T-helper 1 cell treated with Interleukin-12 subunit alpha and Interleukin-12 subunit beta and Interleukin-4 antibody, amounts not matched to agents 30 μg/mL and 1 μg/mL, for 36 hours (primary cell): ENCODE data around the gene RAB19.

ENCODE experiments used
- H3K27ac Mint-ChIP-seq: one replicate; pipeline ENCODE4 v1.8.0; 2021; ENCODE audit warnings: mild to moderate bottlenecking, mixed read lengths
- H3K27me3 Mint-ChIP-seq: one replicate; pipeline ENCODE4 v1.8.0; 2021; ENCODE audit warnings: low read depth, mixed read lengths
- H3K36me3 Mint-ChIP-seq: one replicate; pipeline ENCODE4 v1.8.0; 2021; ENCODE audit warnings: low read depth, mixed read lengths
- H3K4me1 Mint-ChIP-seq: one replicate; pipeline ENCODE4 v1.8.0; 2021; ENCODE audit warnings: low read depth, mixed read lengths
- H3K4me3 Mint-ChIP-seq: one replicate; pipeline ENCODE4 v1.8.0; 2021; ENCODE audit warnings: mild to moderate bottlenecking, moderate library complexity, mixed read lengths
- H3K9me3 Mint-ChIP-seq: one replicate; pipeline ENCODE4 v1.8.0; 2021; ENCODE audit warnings: mixed read lengths

Gene RAB19, protein sequence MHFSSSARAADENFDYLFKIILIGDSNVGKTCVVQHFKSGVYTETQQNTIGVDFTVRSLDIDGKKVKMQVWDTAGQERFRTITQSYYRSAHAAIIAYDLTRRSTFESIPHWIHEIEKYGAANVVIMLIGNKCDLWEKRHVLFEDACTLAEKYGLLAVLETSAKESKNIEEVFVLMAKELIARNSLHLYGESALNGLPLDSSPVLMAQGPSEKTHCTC

DNA sequence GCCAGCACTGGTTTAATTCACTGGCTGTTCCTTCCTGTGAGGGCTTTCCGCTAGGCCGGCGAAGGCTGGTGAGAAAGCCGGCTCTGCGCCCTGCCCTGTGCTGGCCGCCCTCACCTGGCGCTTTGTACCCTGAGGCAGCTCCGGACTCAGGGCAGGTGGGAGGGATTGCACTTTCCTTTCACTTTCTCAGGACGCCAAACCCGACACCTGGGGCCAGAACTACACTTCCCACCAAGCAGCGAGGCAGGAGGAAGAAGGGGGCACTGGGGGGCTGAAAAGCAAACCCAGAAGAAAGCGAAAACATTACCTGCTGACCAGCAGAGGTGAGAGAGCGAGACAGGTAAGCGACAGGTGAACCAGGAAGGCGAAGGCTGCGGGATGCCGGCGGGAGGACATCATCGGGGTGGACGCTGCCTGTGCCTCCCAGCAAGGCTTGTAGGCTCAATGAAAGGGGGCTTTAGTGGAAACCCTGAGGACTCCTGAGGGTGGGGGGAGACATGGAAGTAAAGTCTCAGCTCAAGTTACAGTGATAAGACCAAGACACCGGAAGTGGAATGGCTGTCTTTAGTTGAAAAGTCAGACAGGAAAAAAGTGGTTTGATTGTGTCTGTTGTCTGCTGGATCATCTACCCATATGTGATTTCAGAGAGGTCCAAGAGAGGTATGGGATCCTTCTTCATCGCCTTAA, at the start of gene RAB19:
Gene RAB19, plus strand, starts transcription at position 181 of the 687 bp plus-strand sequence. CDS start 3,589 bp downstream, outside the sequence.
- Mint-ChIP-seq H3K36me3 (peaks cover 25% of the 10 kb centered on the region), H3K4me1 (peaks cover 26% of the 10 kb centered on the region), H3K4me3 (peak within 1 kb of the TSS; percentile 96), H3K27me3 (no peaks in the 10 kb centered on the region), H3K27ac (peak within 1 kb of the TSS; percentile 96), H3K9me3 (no peaks in the 10 kb centered on the region)

DNA sequence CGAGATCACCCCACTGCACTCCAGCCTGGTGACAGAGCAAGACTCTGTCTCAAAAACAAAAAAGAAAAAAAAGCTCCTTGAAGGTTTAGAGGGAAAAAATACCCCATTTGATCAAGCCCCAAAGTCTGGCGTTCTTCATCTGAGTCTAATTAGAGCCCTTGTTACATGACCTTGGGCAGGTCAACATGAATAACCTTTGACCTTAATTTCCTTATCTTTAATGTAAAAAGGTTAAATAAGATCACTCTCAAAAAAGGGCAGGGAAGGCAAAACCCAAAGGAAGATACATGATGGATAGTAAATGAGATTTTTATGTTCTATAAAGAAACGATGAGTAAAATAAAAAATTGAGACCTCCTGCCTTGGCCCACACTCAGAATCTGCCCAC, 45.8 kb upstream of the RAB19 start:
- H3K27me3 Mint-ChIP-seq = no peaks in the 10 kb centered on the region
- H3K4me1 Mint-ChIP-seq = peaks cover 26% of the 10 kb centered on the region
- H3K9me3 Mint-ChIP-seq = no peaks in the 10 kb centered on the region
- no peak overlapping the region for H3K4me3 Mint-ChIP-seq
- peaks cover 41% of the 10 kb centered on the region for H3K36me3 Mint-ChIP-seq
- peak overlapping the region; percentile 95 for H3K27ac Mint-ChIP-seq

DNA sequence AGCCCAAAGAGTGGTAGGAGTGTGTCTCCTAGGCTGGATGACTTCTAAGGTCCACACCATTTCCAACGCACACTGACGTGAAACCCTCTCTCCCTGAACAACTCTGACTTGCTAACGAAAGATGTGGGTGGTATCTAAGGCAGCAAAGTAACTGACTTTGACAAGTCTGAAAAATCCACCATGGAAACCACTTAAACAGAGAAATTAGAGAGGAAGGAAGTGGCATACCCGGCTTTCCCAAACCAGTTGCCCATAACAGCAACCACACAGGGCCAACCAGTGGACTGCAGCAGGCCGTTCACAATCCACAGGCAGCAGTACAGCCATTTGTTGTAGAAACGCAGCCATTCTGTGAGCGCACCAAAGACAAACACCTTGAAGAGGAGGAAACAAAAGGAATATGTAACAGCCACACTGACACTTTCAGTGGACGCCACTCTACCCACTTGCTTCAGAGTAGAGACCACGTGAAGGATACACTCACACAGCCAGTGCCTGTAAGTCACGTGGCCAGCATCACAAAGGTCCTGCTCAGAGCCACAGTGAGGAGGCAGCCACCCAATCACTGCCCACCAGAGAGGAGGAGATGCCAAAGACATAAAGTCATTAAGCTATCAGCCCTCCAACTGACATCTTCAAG, 45.3 kb upstream of the RAB19 start:
- H3K27ac Mint-ChIP-seq = peak overlapping the region; percentile 95
- H3K4me1 Mint-ChIP-seq = peaks cover 26% of the 10 kb centered on the region
- H3K4me3 Mint-ChIP-seq = peak overlapping the region; percentile 66
- no peaks in the 10 kb centered on the region for H3K27me3 Mint-ChIP-seq
- no peaks in the 10 kb centered on the region for H3K9me3 Mint-ChIP-seq
- peaks cover 39% of the 10 kb centered on the region for H3K36me3 Mint-ChIP-seq

DNA sequence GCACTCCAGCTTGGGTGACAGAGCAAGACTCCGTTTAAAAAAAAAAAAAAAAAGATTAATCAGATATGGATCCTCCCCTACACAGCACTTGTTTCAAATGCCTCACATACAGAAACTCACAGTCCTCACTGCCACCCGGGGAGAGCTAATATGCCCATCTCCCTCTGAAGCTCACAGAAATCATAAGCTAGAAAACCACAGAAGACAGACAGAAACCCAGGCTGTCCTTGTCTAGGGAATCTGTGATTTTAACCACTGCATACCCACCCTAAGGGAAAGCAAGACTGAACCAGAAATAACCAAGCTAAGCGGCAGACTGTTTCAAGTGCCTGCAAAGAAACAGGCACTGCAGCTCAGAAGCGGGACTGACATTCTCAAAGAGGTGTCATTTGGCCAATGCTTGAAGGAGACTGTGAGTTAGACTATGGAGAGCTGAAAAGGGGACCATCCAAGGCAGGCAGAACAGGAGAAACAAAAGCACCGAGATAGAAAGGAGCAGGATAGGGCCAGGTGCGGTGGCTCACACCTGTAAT, 43.1 kb upstream of the RAB19 start:
- Mint-ChIP-seq H3K36me3 (peaks cover 40% of the 10 kb centered on the region), H3K9me3 (no peaks in the 10 kb centered on the region), H3K27ac (peak overlapping the region; percentile 81), H3K4me1 (peaks cover 31% of the 10 kb centered on the region), H3K27me3 (no peaks in the 10 kb centered on the region), H3K4me3 (peak overlapping the region; percentile 22)

DNA sequence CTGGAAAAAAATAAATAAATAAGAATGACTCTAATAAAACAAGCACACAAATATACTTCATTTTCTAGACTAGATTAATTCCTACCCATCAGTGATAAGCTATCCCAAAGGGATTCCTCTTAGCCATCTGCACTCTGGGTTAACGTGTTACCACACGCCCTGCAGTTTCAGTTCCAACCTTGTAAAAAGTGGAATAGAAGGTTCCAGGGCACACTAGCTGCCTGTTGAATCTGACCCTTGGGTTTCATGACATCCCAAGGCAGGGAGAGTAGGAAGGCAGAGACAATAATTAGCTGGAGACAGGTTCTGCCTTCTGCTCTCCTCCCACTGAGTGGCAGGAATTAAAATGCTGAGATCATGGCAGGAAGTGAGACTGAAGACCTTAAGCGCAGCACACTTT, 39.0 kb upstream of the RAB19 start:
- H3K4me3 Mint-ChIP-seq = no peak overlapping the region
- H3K9me3 Mint-ChIP-seq = no peaks in the 10 kb centered on the region
- no peaks in the 10 kb centered on the region for H3K27me3 Mint-ChIP-seq
- peaks cover 14% of the 10 kb centered on the region for H3K4me1 Mint-ChIP-seq
- H3K27ac Mint-ChIP-seq = no peak overlapping the region
- peaks cover 29% of the 10 kb centered on the region for H3K36me3 Mint-ChIP-seq

DNA sequence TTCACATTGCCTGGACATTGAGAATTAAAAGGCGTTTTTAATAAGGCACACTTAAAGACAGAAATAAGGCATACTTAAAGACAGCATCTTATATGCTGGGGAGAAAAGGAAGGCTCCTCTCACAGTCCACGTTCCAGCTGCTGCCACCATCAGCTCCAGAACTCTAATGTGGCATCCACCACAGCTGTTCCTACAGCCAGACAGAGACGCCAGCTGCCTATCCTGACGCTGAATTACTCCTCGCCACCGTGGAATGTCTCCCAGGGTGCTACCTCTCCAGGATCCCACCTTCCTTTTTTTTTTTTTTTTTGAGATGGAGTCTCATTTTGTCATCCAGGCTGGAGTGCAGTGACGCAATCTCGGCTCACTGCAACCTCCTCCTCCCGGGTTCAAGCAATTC, 36.3 kb upstream of the RAB19 start:
- no peak overlapping the region for H3K4me3 Mint-ChIP-seq
- H3K27ac Mint-ChIP-seq = no peak overlapping the region
- H3K27me3 Mint-ChIP-seq = no peaks in the 10 kb centered on the region
- H3K36me3 Mint-ChIP-seq = peaks cover 27% of the 10 kb centered on the region
- peaks cover 12% of the 10 kb centered on the region for H3K4me1 Mint-ChIP-seq
- H3K9me3 Mint-ChIP-seq = no peaks in the 10 kb centered on the region

DNA sequence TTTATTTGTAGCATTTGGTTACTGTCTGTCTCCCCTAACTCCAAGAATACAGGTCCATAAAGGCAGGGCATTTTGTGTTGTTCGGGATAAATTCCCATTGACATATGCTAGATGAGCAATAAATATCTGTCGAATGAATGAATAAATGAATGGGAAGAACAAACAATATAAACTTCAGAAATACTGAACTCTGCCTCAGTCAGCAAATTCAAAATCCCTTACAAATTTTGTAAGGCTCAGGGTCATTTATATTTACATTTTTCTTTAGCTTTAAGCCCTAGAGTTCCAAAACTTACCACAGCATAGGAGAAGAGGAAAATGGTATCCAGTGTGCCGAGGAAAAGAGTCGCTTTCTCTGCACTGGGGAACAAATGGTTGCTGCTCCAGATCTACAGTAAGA, 34.6 kb upstream of the RAB19 start:
- Mint-ChIP-seq H3K9me3 (no peaks in the 10 kb centered on the region), H3K4me1 (peaks cover 21% of the 10 kb centered on the region), H3K27me3 (no peaks in the 10 kb centered on the region), H3K36me3 (peaks cover 20% of the 10 kb centered on the region), H3K4me3 (no peak overlapping the region), H3K27ac (no peak overlapping the region)

DNA sequence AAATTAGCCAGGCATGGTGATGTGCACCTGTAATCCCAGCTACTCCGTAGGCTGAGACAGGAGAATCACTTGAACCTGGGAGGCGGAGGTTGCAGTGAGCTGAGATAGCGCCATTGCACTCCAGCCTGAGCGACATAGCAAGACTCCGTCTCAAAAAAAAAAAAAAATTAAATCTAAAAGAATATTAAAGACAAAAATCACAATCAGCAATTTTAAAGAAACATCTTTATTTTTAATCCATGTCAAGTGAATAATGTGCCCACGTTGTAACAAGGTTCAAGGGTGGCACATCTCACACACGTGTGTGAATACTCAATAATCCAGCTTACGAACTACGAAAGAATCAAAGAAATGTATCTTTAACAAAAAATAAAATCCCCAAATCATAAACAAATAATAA, 28.5 kb upstream of the RAB19 start:
- no peaks in the 10 kb centered on the region for H3K27me3 Mint-ChIP-seq
- peak overlapping the region; percentile 85 for H3K27ac Mint-ChIP-seq
- no peaks in the 10 kb centered on the region for H3K9me3 Mint-ChIP-seq
- peaks cover 31% of the 10 kb centered on the region for H3K36me3 Mint-ChIP-seq
- H3K4me3 Mint-ChIP-seq = peak overlapping the region; percentile 55
- H3K4me1 Mint-ChIP-seq = peaks cover 33% of the 10 kb centered on the region

DNA sequence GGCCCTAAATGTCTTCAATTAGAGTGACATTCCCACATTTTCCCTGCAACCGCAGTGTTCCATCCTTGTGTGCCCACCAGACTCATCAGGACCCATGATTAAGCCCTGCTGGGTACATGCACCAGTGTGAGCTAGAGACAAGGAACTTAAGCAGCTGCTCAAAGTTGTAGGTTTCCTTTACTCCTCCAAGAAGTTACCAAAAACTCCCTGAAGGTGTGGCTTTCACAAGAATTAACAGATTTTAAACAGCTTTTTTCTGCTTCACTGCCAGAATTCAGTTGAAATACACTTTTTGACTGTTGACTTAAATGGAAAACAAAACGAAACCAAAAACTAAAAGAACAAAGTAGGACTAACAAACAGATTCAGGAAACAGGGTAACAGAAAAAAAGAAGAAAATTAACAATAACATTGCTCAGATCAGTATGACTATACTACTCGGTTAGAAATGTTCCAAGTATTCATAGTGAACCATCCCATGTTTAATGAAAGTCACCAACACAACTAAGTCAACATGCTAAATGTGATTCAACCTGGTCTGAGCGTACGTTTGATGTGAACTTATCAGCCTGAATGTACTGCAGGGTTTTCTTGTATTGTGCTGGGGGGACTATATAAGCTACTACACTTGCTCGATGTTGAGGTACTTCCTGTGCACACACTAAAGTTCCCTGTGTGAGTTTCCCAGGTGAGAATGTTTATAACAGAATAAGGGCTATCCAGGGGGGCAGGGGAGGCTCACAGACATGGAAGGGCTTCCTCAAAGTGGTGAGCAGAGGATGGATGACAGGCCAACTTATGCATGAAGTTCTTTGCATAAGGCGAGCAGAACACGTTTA, 27.7 kb upstream of the RAB19 start:
- no peaks in the 10 kb centered on the region for H3K9me3 Mint-ChIP-seq
- H3K27me3 Mint-ChIP-seq = no peaks in the 10 kb centered on the region
- peak overlapping the region; percentile 85 for H3K27ac Mint-ChIP-seq
- peak overlapping the region; percentile 55 for H3K4me3 Mint-ChIP-seq
- peaks cover 31% of the 10 kb centered on the region for H3K36me3 Mint-ChIP-seq
- H3K4me1 Mint-ChIP-seq = peaks cover 31% of the 10 kb centered on the region

DNA sequence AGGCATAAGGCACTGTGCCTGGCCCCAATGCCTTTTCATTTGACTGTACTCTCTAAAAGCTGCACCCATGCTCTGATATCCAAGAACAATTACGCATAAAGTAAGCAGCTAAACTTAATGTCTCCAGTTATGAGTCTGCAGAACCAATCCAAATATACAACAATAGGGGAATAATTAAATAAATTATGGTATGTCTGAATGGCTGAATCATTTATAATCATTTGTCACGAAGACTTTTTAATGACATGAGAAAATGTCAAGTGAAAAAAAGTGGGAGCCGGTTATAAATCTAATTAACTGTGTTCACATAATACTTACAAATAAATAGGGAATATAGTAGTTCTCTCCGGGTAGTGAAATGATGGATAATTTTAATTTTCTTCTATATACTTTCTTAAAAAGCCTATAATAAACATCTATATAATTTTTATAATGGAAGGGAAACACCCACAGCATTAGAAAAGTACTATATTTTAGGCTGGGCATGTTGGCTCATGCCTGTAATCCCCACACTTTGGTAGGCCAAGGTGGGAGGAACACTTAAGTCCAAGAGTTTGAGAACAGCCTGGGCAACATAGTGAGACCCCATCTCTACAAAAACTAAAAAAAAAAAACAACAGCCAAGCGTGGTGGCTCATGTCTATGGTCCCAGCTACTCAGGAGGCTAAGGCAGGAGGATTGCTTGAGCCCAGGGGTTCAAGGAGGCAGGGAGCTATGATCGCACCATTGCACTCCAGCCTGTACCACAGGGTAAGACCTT, 19.7 kb upstream of the RAB19 start:
- Mint-ChIP-seq H3K4me1 (peaks cover 39% of the 10 kb centered on the region), H3K36me3 (peaks cover 32% of the 10 kb centered on the region), H3K27me3 (no peaks in the 10 kb centered on the region), H3K27ac (no peak overlapping the region), H3K4me3 (no peak overlapping the region), H3K9me3 (no peaks in the 10 kb centered on the region)

DNA sequence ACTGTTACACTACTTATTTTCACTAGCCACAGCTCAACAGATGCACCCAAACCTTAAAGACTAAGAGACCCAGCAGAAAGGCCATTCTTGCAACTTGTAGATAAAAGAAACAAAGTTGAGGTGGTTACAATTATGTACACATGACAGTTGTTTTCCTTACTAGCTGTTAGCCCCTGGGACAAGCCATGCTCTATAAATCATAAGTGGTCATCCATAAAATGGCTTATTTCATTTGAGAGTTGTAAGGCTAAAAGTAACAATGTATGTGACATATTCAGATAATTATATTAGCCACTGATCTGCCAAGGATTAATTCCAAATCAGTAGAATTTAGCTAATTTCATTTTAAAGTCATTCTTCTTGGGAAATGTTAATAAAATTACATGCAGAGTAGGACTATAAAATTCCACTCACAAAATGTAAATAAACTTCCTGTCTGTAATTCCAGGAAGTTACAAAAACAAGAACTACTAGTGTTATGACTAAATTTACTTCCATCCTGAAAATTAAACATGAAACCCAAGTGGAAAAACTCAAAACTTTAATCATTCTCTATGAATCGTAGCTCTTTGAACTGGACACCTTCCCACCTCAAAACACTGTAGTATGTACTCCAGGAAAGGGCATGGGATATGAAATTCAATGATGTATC, 18.8 kb upstream of the RAB19 start:
- no peak overlapping the region for H3K4me3 Mint-ChIP-seq
- H3K36me3 Mint-ChIP-seq = peaks cover 24% of the 10 kb centered on the region
- no peaks in the 10 kb centered on the region for H3K27me3 Mint-ChIP-seq
- H3K27ac Mint-ChIP-seq = no peak overlapping the region
- peaks cover 44% of the 10 kb centered on the region for H3K4me1 Mint-ChIP-seq
- no peaks in the 10 kb centered on the region for H3K9me3 Mint-ChIP-seq

DNA sequence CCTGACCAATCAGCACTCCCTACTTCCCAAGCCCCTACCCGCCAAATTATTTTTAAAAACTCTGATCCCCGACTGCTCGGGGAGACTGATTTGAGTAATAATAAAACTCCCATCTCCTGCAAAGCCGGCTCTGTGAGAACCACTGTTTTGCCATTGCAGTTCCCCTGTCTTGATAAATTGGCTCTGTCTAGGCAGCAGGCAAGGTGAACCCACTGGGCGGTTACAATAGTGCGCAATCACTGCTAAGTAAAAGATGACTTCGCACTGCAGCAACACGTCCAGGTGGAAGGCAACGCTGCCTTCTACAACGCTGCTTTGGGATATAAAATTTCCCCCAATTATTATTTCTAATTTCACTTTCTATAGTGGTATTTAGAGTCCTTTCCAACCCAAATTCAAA, 14.4 kb upstream of the RAB19 start:
- no peak overlapping the region for H3K4me3 Mint-ChIP-seq
- peaks cover 8% of the 10 kb centered on the region for H3K36me3 Mint-ChIP-seq
- H3K4me1 Mint-ChIP-seq = peaks cover 27% of the 10 kb centered on the region
- H3K9me3 Mint-ChIP-seq = no peaks in the 10 kb centered on the region
- H3K27me3 Mint-ChIP-seq = no peaks in the 10 kb centered on the region
- H3K27ac Mint-ChIP-seq = no peak overlapping the region

DNA sequence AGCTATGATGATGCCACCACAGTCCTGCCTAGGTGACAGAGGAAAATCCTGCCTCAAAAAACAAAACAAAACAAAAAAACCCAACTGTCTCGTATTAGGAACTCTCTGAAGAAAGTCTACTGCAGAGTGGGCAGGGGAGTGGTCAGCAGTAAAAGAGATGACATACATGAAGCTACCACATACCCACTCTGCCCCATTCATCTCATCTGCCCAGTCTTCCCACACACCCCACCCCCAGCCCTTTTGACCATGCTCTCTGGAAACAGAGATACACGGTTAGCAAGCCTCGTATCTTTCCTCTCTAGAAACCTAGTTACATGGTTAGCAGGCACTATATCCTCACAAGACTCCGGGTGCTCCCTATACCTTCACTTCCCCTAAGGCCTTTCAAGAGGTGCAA, 13.8 kb upstream of the RAB19 start:
- Mint-ChIP-seq H3K4me3 (no peak overlapping the region), H3K4me1 (peaks cover 21% of the 10 kb centered on the region), H3K9me3 (no peaks in the 10 kb centered on the region), H3K27me3 (no peaks in the 10 kb centered on the region), H3K36me3 (peaks cover 8% of the 10 kb centered on the region), H3K27ac (no peak overlapping the region)
